K562 (cell line): ENCODE measurements around the gene GFM1. TPM values are rescaled to one million over a fixed set of nuclear protein-coding genes. Genes with fewer than 3 reads are reported as not detected.

Experiments
- ATAC-seq: fragments of 200-7000 bp; cut with Tn5 transposase; 3 replicates; pipeline ENCODE4 v1.9.1; 2020; ENCODE audit warnings: moderate library complexity
- BruUV-seq: library from RNA; stranded (reverse); fragments of 400-500 nt; replicated peaks from 2 replicates; lab custom pipeline; 2021; lab: Mats Ljungman, UMichigan
- CTCF ChIA-PET: fragments of 300-600 bp; formaldehyde crosslinking; extraction: SDS; loops from one replicate; lab custom pipeline; 2021; ENCODE audit warnings: low intra/inter-chr PET ratio; lab: Yijun Ruan, JAX
- POLR2A ChIA-PET: fragments of 300-600, 350-650 bp; sonication (Branson Sonifier 250); formaldehyde crosslinking; extraction: SDS; loops from one replicate; lab custom pipeline; 2021; ENCODE audit warnings: antibody characterized with exemption, inconsistent platforms; lab: Yijun Ruan, JAX
- DNase-seq, 4 experiments: peaks; one replicate each; pipeline versions ENCODE4 v3.0.0 to v3.0.0-alpha.2; 2011 to 2018; ENCODE audit warnings: low spot score in 3 of 4, mixed read lengths in 3 of 4; ENCODE audit errors: extremely low read depth in 1 of 4
- FAIRE-seq: peaks from 2 replicates; lab custom pipeline; 2011; peaks lifted over from hg19 to GRCh38; lab: Jason Lieb, UNC
- H2AFZ ChIP-seq: 2 replicates; pipeline ENCODE4 v1.6.0; 2011; ENCODE audit warnings: low read depth, low read length, control low read depth, inconsistent platforms
- H3K27ac ChIP-seq: fragments of 200-600 bp; 3 replicates; pipeline ENCODE4 v1.8.0; 2011; ENCODE audit warnings: low read depth, mild to moderate bottlenecking, control low read depth, inconsistent platforms, low read length, moderate library complexity, mixed read lengths; ENCODE audit errors: extremely low read depth
- H3K27me3 ChIP-seq, 2 experiments: fragments of 300-600 bp in 1 of 2; 2 replicates in 1 of 2; 3 replicates in 1 of 2; pipeline versions ENCODE4 v1.6.0 to v1.8.0; 2011; ENCODE audit warnings: inconsistent platforms in 2 of 2, low read length in 2 of 2, mild to moderate bottlenecking in 1 of 2, mixed read lengths in 1 of 2, moderate library complexity in 1 of 2; ENCODE audit not compliant: control insufficient read depth in 2 of 2, insufficient read depth in 2 of 2
- H3K36me3 ChIP-seq: fragments of 300-600 bp; 3 replicates; pipeline ENCODE4 v1.8.0; 2011; ENCODE audit warnings: mild to moderate bottlenecking, low read length, inconsistent platforms; ENCODE audit not compliant: control insufficient read depth, insufficient read depth
- H3K4me1 ChIP-seq, 2 experiments: fragments of 200-600 bp in 1 of 2; replicated peaks in 1 of 2; 2 replicates in 1 of 2; 3 replicates in 1 of 2; pipeline versions ENCODE4 v1.5.1 to v1.8.0; 2011; ENCODE audit warnings: inconsistent platforms in 2 of 2, low read length in 2 of 2, mild to moderate bottlenecking in 1 of 2, mixed read lengths in 1 of 2, moderate library complexity in 1 of 2; ENCODE audit not compliant: control insufficient read depth in 2 of 2, insufficient read depth in 2 of 2
- H3K4me2 ChIP-seq: 2 replicates; pipeline ENCODE4 v1.6.1; 2011; ENCODE audit warnings: low read length, control low read depth, inconsistent platforms, mixed read lengths; ENCODE audit not compliant: insufficient read depth
- H3K4me3 ChIP-seq: fragments of 200-600 bp; sonication (generic), shearing (Covaris generic); 2 replicates; pipeline ENCODE4 v1.5.1; 2016; ENCODE audit warnings: control low read depth, inconsistent platforms
- H3K79me2 ChIP-seq: fragments of 200-600 bp; 3 replicates; pipeline ENCODE4 v1.8.0; 2011; ENCODE audit warnings: low read length, inconsistent platforms; ENCODE audit not compliant: control insufficient read depth, insufficient read depth
- H3K9ac ChIP-seq, 2 experiments: 2 replicates each; pipeline versions ENCODE4 v1.6.0 to v1.6.1; 2011; ENCODE audit warnings: low read depth in 2 of 2, low read length in 2 of 2, control low read depth in 1 of 2, inconsistent platforms in 1 of 2, mild to moderate bottlenecking in 1 of 2, mixed read lengths in 1 of 2; ENCODE audit not compliant: insufficient read depth in 1 of 2
- H3K9me1 ChIP-seq: one replicate; pipeline ENCODE4 v1.6.0; 2011; ENCODE audit warnings: inconsistent platforms, mild to moderate bottlenecking, low read length, moderate library complexity; ENCODE audit not compliant: control insufficient read depth, insufficient read depth
- H3K9me3 ChIP-seq: replicated peaks from 2 replicates; pipeline ENCODE4 v1.5.1; 2011; ENCODE audit warnings: low read depth, low read length, inconsistent platforms; ENCODE audit not compliant: control insufficient read depth, insufficient read depth
- H4K20me1 ChIP-seq: replicated peaks from 2 replicates; pipeline ENCODE4 v1.6.1; 2011; ENCODE audit warnings: low read length, inconsistent platforms, mixed read lengths; ENCODE audit not compliant: control insufficient read depth, insufficient read depth
- EGR1 ChIP-seq: fragments of 450-650 bp; conservative IDR thresholded peaks from 2 replicates; pipeline ENCODE4 v1.6.1; 2017; ENCODE audit warnings: mild to moderate bottlenecking
- KDM4B ChIP-seq, 2 experiments: fragments of 450-650 bp in 1 of 2; sonication (generic) in 1 of 2; IDR thresholded peaks; 2 replicates each; pipeline ENCODE4 v1.6.1; 2016 to 2017; ENCODE audit warnings: borderline replicate concordance in 2 of 2, antibody characterized with exemption in 1 of 2, low read depth in 1 of 2, mild to moderate bottlenecking in 1 of 2
- MXI1 ChIP-seq: IDR thresholded peaks from 2 replicates; pipeline ENCODE4 v1.6.1; 2011; ENCODE audit warnings: low read depth, mild to moderate bottlenecking, improper control_type of control experiment, low read length
- NFIC ChIP-seq: fragments of 450-650 bp; IDR thresholded peaks from 2 replicates; pipeline ENCODE4 v1.6.1; 2017; ENCODE audit warnings: mild to moderate bottlenecking, inconsistent platforms
- SIN3B ChIP-seq: fragments of 450-650 bp; IDR thresholded peaks from 2 replicates; pipeline ENCODE4 v1.6.1; 2017; ENCODE audit warnings: low read depth, mild to moderate bottlenecking, moderate library complexity
- YY1 ChIP-seq, 3 experiments: IDR thresholded peaks; 2 replicates each; pipeline ENCODE4 v1.6.1; 2011; ENCODE audit warnings: low read length in 2 of 3, mild to moderate bottlenecking in 2 of 3, moderate library complexity in 2 of 3, borderline replicate concordance in 1 of 3, control low read depth in 1 of 3, low read depth in 1 of 3; ENCODE audit not compliant: insufficient read depth in 3 of 3, insufficient replicate concordance in 2 of 3, control insufficient read depth in 1 of 3, insufficient read length in 1 of 3; ENCODE audit errors: extremely low read depth in 1 of 3
- ZNF639 ChIP-seq, 2 experiments: fragments of 200-800 bp in 1 of 2; sonication (Bioruptor generic) in 1 of 2; sonication (generic) in 1 of 2; formaldehyde crosslinking in 1 of 2; IDR thresholded peaks in 1 of 2; conservative IDR thresholded peaks in 1 of 2; 2 replicates each; pipeline versions ENCODE4 v1.5.0 to v1.6.1; 2016 to 2020; ENCODE audit warnings: missing compliant biosample characterization in 1 of 2, missing genetic modification characterization in 1 of 2, missing genetic modification reagents in 1 of 2
- WGBS: fragments of 100-300 bp; shearing (Covaris generic); methylation state at CpG from one replicate; pipeline ENCODE4 v1.1.6; 2016; ENCODE audit warnings: low coverage, mixed read lengths; ENCODE audit not compliant: insufficient coverage; ENCODE audit errors: missing lambda C conversion rate; 5-methylcytosine and 5-hydroxymethylcytosine counted together
- in situ Hi-C: fragments of 300-500 bp; cut with MboI; formaldehyde crosslinking; loops from 4 replicates; pipeline ENCODE4 v1.15.0; 2018; ENCODE audit warnings: inconsistent platforms, mixed read lengths
- intact Hi-C: fragments of 100-400 bp; cut with micrococcal nuclease; formaldehyde crosslinking; loops from 2 replicates; pipeline ENCODE4 v1.14.2; 2022
- polyA plus RNA-seq, 8 experiments: library from polyadenylated mRNA; depleted of rRNA in 4 of 8; stranded (reverse) in 5 of 8; unstranded in 3 of 8; fragments of >200 nt; fragmentation: Nextera tagmentation in 2 of 8; fragmentation: Illumina TruSeq in 1 of 8; extraction: Ambion mirVana in 2 of 8; extraction: Trizol in 1 of 8; gene quantifications; 2 replicates each; pipeline versions ENCODE4 v1.2.1 to v1.2.3, GENCODE V29; 2011 to 2014; ENCODE audit warnings: inconsistent platforms in 1 of 8, missing spikeins in 1 of 8
- total RNA-seq, 7 experiments: library from RNA; depleted of rRNA in 6 of 7; stranded (reverse); fragments of >200 nt in 6 of 7; fragmentation: Illumina TruSeq in 2 of 7; extraction: Trizol in 2 of 7; gene quantifications; 2 replicates each; pipeline versions ENCODE4 v1.2.1 to v1.2.3, GENCODE V29; 2011 to 2021; ENCODE audit warnings: low replicate concordance in 1 of 7

Gene GFM1
- total and polyA plus RNA-seq, 9 of the 15 experiments (the other 6 are each of a cell fraction or from before 2014, with no cell fraction given): 38.9 to 86.7 (median 64.8) TPM

GRCh38 chr3:158717576-158717975 lies 73.2 kb downstream of the GFM1 start:
- DNase-seq (no peak), ATAC-seq (peak; percentile 15; the same call in 1 of the 3 replicates), FAIRE-seq (no peak)
- Histone ChIP-seq H3K79me2 (no peaks in the 10 kb centered on the region; the same call in 2 of the 3 replicates), H3K27me3 (no peaks in the 10 kb centered on the region), H3K36me3 (peaks cover 33% of the 10 kb centered on the region), H3K9ac (0 out of 4 replicates have a peak overlapping the region, but pooled peaks of 1 of the 2 experiments have one; percentile 11), H4K20me1 (no peaks in the 10 kb centered on the region), H3K4me1 (peaks cover 16 to 23% of the 10 kb centered on the region in 2 experiments; a peak in 4 of 5 replicates), H3K9me3 (no peaks in the 10 kb centered on the region), H3K27ac (peak overlapping the region; percentile 26; the same call in 2 of the 3 replicates), H3K4me2 (peak overlapping the region; percentile 7; the same call in 1 of the 2 replicates), H3K9me1 (no peaks in the 10 kb centered on the region), H3K4me3 (no peak overlapping the region), H2AFZ (no peak overlapping the region)
- intact Hi-C loops: no loop called here
- 94% methylated on average over 2 of the region's 2 CpGs for WGBS
- TF ChIP-seq YY1 (IDR thresholded peaks at IDR 0.05; ENCODE audit: borderline replicate concordance in 1 of 3, control insufficient read depth in 1 of 3, extremely low read depth in 1 of 3, insufficient read depth in 3 of 3, insufficient read length in 1 of 3, insufficient replicate concordance in 2 of 3, low read depth in 1 of 3, low read length in 2 of 3) (no peak), SIN3B (no peak), EGR1 (0 out of 2 replicates have a peak, but pooled peaks have one; percentile 10), KDM4B (IDR thresholded peaks at IDR 0.05; ENCODE audit: borderline replicate concordance in 2 of 2, low read depth in 1 of 2) (no peak), MXI1 (no peak), ZNF639 (CRISPR knock-in tag; conservative IDR thresholded peaks at IDR 0.05 in 1 of 2, IDR thresholded peaks at IDR 0.05 in 1 of 2) (no peak), NFIC (no peak)
- ChIA-PET CTCF (interaction anchor here (0.6 kb wide), 1 partner anchor 10 kb away, joined by 4 read pairs; no protein-coding TSS in a partner anchor), POLR2A (interaction anchor here (0.6 kb wide), 1 partner anchor 132 kb away, joined by 3 read pairs; no protein-coding TSS in a partner anchor)
- in situ Hi-C loops: no loop called here
- BruUV-seq: no TSS peak
